GM19023 (cell line): ENCODE data around the gene DMXL1.

Experiments
- ATAC-seq: cut with Tn5 transposase; IDR thresholded peaks from one replicate; pipeline ENCODE4 v1.9.1; 2021; ENCODE audit warnings: mild to moderate bottlenecking, moderate library complexity; ENCODE audit not compliant: unreplicated experiment

Gene DMXL1

GRCh38 chr5:119287547-119288111 is 216.7 kb downstream of the DMXL1 start:
- no peak for ATAC-seq

GRCh38 chr5:119288379-119289033 is 217.6 kb downstream of the DMXL1 start:
- ATAC-seq, result no peak

GRCh38 chr5:119289438-119290044 is 218.7 kb downstream of the DMXL1 start:
- ATAC-seq, result no peak

GRCh38 chr5:119290161-119290569 is 219.3 kb downstream of the DMXL1 start:
- ATAC-seq, result peak; percentile 72

GRCh38 chr5:119290607-119291006 is 219.7 kb downstream of the DMXL1 start:
- no peak for ATAC-seq

- no peak for ATAC-seq
Measured at GRCh38 chr5:119291056-119291455, 220.2 kb downstream of the DMXL1 start.

- no peak for ATAC-seq
Measured at GRCh38 chr5:119291877-119292276, 221.0 kb downstream of the DMXL1 start.

- ATAC-seq, result no peak
Measured at GRCh38 chr5:119292701-119293515, 222.0 kb downstream of the DMXL1 start.

GRCh38 chr5:119293516-119293829 is 222.6 kb downstream of the DMXL1 start:
- no peak for ATAC-seq
